ENCODE measurements around the gene PPFIA3.
A peak's percentile ranks its signal among the peaks of the same experiment; 100 is the strongest.

Gene PPFIA3

DNA sequence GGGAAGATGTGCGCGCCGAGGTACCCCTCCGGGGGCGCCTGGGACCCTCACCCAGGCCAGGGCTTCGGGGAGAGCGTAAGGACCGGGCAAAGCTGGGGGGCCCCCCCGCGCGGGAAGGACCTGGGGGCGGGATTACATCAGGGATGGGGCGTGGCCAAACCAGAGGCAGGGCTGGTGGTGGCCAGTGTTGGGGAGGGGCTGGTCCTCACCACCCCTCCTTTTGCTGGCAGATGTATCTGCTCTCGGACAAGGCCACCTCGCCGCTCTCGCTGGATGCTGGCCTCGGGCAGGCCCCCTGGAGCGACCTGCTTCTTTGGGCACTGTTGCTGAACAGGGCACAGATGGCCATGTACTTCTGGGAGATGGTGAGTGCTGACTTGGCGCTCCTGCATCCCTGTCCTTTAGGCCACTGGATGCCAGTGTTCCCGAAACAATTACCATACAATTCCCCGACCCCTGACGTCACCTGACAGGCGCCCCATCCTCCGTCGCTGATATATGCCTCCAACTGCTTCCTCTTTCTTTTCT is 63.6 kb downstream of the PPFIA3 start:
- DNase-seq (ENCODE audit: low spot score) = peak; percentile 38

DNA sequence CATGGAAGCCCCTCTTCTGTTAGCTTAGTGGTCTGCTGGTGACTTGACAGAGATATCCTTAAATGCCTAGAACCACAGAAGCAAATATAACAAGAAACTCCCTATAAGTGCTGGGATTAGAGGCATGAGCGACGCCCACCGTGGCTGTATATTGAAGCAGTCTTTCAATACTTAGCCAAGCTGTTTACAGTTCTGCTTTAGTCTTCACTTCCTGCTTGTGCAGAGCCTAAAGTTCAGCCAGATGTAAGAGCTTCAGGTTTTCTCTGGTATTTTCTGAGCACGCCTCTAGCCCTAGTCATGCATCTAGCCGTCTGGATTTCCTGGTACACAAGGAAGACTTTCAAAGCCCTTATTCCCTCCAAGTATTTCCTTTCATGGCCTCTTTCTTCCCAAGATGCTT is 66.8 kb downstream of the PPFIA3 start:
- DNase-seq (ENCODE audit: low spot score) = no peak

DNA sequence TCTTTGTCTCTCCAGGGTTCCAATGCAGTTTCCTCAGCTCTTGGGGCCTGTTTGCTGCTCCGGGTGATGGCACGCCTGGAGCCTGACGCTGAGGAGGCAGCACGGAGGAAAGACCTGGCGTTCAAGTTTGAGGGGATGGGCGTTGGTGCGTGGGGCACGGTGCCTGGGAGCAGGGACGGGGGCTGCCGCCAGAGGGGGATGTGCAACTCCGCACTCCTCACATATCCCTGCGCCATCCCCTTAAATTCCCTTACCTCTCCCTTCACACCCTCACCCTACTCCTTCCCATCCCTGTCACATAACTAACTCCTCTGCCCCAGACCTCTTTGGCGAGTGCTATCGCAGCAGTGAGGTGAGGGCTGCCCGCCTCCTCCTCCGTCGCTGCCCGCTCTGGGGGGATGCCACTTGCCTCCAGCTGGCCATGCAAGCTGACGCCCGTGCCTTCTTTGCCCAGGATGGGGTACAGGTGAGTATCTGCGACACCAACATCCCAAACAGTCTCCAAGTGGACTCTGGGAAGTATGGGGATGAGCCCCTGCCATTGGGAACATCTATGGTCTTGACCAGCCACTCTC is 69.4 kb downstream of the PPFIA3 start:
- DNase-seq (ENCODE audit: low spot score) = no peak

DNA sequence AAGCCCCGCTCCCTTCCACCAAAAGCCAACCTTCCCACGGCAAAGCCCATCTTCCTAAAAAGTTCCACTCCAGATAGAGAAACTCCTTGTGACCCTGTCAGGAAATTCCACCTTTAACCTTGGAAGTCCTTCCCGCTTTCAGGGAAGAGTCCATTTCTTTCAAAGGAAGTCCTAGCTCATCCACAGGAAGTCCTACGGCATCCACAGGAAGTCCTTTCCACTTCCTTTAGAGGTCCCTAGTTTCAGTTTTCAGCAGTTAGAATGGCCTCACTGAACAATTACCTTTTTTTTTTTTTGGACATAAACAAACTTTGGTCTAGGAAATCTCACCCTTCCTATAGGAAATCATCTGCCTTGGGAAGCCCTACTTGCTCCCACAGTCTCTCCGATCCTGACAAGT is 69.9 kb downstream of the PPFIA3 start:
- DNase-seq (ENCODE audit: low spot score) = no peak

DNA sequence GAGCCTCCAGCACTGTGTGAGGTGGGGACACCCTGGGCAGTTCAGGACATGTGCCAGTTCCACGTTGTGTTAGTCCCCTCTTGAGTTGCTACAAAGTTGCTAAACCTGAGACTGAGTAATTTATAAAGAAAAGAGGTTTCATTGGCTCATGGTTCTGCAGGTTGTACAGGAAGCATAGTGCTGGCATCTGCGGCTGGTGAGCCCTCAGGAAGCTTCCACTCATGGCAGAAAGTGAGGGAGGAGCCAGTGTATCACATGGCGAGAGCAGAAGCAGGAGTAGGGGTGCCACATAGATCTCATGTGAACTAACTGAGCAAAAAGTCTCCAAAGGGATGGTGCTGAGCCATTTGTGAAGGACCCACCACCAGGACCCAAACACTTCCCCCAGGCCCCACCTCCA is 71.4 kb downstream of the PPFIA3 start:
- DNase-seq (ENCODE audit: low spot score) = no peak

DNA sequence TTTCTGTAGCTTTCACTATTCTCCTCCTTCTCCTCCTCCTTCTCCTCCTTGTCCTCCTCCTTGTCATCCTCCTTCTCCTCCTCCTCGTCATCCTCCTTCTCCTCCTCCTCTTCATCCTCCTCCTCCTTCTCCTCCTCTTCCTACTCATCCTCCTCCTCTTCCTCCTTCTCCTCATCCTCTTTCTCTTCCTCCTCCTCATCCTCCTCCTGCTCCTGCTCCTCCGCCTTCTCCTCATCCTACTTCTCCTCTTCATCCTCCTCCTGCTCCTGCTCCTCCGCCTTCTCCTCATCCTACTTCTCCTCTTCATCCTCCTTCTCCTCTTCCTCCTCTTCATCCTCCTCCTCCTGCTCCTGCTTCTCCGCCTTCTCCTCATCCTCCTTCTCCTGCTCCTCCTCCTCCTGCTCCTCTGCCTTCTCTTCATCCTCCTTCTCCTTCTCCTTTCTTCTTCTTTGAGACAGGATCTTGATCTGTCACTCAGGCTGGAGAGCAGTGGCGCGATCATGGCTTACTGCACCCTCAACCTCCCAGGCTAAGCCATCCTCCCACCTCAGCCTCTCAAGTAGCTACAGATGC is 74.6 kb downstream of the PPFIA3 start:
- DNase-seq (ENCODE audit: low spot score) = no peak

DNA sequence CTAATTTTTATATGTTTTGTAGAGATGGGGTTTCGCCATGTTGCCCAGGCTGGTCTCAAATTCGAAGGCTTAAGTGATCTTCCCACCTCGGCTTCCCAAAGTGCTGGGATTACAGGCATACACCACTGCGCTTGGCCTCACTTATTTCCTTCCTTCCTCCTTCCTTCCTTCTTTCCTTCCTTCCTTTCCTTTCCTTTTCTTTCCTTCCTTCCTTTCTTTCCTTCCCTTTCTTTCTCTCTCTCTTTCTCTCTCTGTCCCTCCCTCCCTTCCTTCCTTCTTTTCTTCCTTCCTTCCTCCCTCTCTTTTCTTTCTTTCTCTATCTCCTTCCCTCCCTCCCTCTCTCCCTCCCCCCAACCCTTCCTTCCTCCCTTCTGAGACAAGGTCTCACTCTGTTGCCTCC is 75.1 kb downstream of the PPFIA3 start:
- DNase-seq (ENCODE audit: low spot score) = no peak

DNA sequence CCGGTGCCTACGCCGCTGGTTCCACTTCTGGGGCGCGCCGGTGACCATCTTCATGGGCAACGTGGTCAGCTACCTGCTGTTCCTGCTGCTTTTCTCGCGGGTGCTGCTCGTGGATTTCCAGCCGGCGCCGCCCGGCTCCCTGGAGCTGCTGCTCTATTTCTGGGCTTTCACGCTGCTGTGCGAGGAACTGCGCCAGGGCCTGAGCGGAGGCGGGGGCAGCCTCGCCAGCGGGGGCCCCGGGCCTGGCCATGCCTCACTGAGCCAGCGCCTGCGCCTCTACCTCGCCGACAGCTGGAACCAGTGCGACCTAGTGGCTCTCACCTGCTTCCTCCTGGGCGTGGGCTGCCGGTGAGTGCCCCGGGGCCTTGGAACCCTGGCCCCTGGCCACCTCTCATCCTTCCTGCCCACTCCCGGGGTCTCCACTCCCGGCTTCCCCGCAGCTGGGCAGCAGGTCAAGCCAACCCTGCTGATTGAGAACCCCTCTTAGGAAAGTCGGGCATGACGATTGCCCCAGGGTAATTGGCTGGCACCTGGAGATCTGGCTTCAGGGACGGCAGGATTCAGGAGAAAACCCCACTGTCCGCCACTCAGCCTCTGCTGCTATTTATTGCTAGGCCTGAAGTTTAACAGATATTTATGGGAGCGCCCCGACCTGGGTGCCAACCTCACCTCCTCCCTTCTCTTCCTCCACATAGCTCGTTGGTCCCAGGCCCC is 77.3 kb downstream of the PPFIA3 start:
- no peak for DNase-seq (ENCODE audit: low spot score)

DNA sequence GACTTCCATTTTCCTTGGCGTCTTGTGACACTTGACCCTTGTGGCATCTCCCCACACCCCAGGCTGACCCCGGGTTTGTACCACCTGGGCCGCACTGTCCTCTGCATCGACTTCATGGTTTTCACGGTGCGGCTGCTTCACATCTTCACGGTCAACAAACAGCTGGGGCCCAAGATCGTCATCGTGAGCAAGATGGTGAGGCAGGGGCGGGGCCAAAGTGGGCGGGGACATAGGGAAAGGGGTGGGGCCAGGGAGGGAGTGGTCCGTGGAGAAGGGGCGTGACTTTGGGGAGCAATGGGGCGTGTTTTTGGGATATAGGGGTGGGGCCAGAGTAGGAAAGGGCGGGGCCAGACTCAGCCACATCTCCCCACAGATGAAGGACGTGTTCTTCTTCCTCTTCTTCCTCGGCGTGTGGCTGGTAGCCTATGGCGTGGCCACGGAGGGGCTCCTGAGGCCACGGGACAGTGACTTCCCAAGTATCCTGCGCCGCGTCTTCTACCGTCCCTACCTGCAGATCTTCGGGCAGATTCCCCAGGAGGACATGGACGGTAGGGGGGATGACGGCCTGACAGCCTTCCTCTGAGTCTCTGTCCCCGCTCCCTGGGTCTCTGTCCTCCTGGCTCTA is 81.0 kb downstream of the PPFIA3 start:
- DNase-seq (ENCODE audit: low spot score) = peak; percentile 67

Measured in D341Med (cell line).